CD4-positive, alpha-beta T cell treated with Interferon alpha-2 for 1 hour (primary cell): ENCODE data around the gene SDK2.
"Not testable (repeated sequence)": the region's sequence is repeated elsewhere in the genome, so short reads cannot be mapped to it uniquely, and the experiment has no call there.

Experiments used
- DNase-seq, 2 donors: peaks; one replicate each; pipeline ENCODE4 v3.0.0-alpha.2; 2020 to 2022

The SDK2 gene

DNA sequence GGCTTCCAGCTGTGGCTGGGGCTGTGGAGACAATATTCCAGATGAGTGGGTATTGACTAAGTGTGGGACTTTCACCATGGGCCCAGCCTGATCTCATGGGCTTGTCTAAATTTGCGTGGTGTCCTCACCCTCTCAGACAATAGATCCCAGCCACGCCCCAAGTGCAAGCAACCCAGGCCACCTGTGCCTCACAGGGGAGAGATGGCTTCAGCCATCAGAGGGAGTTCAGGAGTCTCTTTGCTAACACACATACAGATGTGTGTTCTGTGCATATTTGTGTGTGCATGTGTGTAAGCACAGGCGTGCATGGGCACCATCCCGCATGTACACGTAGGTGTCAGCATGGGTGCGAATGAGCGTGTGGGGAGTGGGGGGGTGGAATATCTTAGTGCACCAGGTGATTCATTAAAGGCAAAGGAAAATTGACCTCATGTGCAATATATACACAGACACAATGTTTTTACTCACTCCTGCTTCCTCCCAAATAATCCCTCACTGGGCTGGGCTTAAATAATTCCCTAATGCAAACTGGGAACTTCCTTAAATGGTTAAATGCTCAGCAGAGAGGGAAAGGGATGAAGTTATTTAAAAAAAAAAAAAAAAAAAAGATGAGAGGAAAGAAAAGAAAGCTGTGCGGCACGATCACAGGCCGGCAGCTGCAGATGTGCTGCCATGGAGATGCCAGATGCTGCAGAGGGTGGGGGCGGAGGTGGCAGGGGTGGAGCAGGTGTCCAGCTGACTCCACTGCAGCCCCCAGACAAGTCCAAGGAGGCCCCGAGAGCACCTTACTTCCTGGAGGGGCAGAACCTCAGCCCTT, 308.4 kb downstream of the SDK2 start:
- no peak for DNase-seq

DNA sequence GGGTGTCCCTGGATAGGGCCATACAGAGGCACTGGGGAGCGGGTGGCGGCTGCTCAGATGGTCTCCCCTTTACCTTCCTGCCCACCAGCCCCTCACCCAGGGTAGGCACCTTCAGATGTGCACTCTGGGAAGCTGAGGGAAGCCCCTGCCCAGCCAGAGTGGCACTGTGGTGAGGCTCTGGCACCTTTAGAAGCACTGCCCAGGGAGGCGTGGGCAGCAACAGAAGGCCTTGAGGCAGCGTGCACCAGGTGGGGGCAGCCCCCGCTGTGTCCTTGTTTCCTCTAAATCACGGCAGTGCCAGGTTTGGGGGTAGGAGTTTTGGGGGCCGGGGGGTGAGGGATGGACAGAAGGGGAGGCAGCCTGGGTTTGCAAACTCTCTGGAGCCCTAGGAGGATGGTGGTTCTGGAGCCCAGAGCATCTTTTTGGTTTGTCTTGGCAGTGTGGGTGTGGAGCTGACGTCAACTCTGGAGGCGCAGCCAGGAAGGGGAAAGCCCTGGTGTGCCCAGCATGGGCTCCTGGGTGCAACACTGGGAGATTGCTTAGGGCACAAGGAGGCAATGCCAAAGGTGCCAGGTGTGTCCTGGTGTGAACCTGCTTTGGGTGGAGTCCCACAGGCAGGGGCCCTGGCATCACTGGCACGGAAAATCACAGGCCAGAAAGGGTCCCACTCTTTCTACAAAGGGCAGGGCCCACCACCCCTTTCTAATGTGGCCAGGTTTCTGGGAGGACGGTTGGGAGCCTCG, 309.3 kb downstream of the SDK2 start:
- DNase-seq: no peak

DNA sequence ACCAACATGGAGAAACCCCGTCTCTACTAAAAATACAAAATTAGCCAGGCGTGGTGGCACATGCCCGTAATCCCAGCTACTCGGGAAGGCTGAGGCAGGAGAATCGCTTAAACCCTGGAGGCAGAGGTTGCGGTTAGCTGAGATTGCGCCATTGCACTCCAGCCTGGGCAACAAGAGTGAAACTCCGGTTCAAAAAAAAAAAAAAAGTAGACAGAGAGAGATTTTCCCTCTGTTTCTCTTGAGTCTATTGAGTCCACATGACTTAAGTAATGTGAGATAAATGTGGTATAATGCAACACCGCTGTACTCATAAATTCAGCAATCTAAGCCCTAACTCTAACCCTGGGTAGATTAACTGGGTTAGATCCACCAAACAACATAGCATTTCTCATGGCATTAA, 310.8 kb downstream of the SDK2 start:
- DNase-seq: not testable (repeated sequence)

DNA sequence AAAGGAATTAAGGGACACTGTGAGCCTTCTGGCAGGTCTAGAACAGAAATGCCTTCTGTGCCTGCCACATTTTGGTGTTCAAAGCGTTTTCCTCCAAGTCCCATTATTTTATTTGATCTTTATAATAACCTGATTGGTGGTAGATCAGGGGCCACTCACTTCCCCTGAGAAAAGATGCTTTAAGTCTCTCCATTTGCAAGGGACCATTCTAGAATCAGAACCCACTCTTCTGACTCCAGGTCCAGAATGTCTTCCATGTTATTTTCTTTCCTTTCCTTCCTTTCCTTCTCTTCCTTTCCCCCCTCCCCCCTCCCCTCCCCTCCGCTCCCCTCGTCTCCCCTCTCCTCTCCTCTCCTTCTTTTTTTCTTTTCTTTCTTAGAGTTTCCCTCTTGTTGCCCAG, 313.2 kb downstream of the SDK2 start:
- no peak for DNase-seq

DNA sequence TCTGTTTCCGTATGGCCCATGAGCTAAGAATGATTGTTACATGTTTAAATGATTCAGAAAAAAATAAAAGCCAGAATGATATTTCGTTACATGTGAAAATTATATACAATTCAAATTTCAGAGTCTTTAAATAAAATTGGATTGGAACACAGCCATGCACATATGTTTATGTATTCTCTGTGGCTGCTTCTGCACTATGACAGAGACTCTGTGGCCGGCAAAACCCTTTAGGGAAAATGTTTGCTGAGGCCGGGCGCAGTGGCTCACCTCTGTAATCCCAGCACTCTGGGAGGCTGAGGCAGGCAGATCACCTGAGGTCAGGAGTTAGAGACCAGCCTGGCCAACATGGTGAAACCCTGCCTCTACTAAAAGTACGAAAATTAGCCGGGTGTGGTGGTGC, 316.6 kb downstream of the SDK2 start:
- no peak for DNase-seq

DNA sequence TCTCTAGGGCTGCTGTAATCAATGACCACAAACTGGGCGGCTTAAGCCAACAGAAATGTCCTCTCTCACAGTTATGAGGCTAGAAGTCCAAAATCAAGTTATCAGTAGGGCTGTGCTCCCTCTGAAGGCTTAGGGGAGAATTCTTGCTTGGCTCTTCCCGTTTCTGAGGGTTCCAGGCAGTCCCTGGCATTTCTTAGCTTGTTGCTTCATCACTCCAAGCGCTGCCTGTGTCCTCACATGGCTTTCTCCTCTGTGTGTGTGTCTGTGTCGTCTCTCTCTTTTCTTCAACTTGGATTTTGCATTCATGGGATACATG, 318.8 kb downstream of the SDK2 start:
- DNase-seq: no peak

DNA sequence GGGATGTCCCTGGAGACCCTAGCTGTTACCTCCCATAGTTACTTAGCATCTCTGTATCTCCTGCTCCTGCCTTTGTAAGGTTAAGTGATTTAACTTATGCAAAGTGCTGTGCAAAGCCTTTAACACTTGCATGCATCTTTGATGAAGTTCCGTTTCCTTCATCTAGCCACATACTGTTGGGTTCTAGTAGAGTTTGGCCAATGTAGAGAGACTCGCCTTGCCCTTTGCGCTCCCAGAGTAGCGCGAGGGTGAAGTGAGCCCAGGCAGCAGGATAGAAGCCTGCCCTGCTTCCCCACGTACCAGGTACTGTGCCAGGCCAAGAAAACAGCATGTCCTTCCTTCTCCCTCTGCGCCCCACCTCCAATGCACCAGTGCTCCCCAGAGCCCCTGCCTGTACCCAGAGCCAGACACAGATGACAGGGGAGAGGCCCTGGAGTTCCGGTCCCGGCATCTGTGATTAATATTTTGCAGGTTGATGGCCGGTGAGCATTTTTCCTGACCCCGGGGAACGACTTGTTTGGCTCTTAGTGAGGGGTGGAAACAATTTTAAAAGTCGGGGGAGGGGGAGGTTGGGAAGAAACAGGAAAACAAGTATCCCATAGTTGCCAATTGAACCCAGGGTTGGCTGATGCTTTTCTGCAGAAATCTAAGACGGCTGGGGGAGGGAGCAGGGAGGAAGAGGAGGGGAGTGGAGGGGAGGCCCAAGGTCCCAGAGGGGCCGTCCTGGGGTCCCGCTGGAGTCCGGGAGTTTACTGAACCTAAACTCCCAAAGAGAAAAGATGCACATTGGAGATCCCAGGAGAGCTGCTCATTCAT, 319.3 kb downstream of the SDK2 start:
- DNase-seq: no peak

DNA sequence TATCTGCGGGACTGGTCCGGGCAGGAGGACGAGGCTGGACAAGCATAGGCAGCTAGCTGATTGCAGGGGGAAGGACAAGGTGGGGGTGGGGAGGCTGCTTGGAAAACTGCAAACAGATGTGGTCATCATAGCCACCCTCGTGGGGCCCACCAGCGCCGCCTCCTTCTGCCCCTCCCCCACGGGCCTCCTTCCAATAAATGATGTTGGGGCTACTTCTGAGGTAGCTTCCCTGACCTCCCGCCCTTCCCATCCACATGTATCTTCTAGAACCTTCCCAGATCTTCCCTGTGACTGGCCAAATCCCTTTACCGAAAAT, 320.1 kb downstream of the SDK2 start:
- no peak for DNase-seq

DNA sequence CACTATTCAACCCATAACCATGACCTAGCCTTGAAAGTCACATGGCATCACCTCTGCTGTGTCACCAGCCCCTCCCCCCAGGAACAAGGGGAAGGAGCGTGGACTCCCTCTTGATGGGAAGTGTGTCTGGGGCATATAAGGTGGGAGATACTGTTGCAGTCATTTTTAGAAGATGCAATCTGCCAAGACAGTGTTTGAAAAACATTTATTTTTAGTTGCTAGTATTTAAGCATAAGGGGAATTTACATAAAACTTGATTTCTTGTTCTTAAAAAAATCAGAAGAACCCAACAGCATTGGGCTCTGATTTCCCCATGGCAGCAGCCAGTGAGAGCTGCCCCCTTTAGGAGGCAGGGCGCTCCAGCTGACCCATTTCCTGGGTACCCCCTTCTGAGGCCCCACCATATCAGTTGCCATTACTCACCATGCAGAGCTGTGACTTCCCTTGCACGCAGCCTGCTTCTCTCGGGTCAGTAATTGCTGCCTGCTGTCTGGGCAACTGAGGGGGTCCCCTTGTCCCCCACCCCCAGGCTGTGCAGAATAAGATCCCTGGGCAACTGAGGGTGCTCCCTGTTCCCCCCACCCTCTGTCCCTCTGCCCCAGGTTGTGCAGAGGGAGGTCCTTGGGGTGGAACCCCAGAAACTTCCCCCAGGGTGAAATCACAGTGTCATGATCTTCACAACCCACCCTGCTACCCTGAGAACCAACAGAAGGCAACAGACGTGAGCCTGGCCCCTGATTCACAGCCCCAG, 320.7 kb downstream of the SDK2 start:
- no peak for DNase-seq

DNA sequence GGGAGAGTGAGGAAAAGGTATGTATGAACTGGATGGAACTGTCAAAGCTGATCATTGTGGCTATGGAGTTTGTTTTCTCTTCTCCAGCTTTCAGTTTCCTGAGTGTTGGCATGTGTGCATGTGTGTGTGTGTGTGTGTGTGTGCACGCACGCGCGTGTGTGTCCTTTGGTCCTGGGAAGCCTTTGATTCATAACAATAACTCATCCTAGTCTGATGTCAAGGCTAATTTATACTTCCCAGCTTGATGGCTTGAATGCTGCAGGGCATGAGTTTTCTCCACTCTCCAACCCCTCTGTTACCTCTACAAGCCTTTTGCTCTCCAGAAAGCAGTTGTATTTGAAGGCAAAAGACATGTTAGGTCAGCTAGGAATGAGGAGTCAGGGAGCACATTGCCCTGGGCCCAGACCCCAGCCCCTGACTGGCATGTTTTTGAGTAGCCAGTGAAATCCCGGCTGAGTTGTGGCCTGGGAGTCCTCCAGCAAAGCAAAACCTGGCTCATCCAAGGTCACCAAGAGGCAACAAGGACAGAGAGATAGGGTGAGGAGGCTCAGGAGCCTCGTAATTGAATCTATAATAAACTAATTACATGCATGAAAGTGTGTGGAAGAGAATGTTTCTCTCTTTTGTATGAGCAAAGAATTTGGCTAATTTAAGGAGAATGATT, 323.5 kb downstream of the SDK2 start:
- DNase-seq: no peak

DNA sequence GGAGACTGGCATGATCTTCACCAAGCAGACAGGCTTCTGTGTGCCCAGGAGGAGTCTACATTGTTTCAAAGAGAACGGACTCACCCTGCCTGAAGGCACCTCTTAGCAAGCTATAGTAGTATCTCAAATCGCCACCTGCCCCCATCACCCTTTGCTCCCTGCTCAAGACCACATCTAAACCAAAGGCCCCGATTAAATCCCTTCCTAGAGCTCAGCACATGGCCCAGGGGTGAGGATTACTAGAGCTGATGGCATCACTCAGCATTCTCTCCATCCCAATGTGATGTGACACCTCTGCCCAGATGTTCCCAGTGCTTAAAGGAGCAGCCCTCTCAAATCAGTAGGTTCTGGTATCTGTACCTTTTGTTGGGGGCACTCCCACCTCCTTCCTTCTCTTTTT, 324.5 kb downstream of the SDK2 start:
- no peak for DNase-seq

DNA sequence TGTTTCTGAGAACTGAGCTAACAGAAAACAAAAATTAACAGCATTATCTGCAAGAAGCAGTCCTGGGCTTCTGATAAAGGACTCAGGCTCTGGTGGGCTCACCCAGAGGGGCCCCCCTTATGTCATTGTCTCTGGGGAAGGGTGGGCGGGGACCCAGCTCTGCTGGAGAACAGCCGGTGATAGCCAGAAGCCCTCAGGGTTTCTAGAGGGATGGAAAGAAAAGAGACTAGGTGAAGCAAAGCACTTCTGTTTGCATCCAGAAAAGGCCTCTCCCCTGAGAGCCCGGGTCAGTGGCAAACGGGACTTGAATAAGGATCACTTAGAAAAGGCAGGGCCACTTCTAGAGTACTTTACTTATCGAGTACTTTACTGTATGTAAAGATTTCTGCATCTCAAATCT, 325.4 kb downstream of the SDK2 start:
- DNase-seq: no peak

DNA sequence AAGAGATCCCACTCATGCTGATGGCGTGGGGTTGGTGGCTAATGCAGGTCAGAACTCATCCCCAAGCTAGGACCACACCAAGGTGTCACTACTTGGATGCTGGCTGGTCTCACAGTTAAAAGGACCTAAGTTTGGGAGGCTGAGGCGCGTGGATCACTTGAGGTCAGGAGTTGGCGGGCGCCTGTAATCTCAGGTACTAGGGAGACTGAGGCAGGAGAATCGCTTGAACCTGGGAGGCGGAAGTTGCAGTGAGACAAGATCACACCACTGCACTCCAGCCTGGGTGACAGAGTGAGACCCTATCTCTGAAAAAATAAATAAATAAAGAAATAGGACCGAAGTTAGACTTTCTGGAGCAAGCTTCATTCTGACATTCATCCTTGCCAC, 325.8 kb downstream of the SDK2 start:
- DNase-seq: no peak

DNA sequence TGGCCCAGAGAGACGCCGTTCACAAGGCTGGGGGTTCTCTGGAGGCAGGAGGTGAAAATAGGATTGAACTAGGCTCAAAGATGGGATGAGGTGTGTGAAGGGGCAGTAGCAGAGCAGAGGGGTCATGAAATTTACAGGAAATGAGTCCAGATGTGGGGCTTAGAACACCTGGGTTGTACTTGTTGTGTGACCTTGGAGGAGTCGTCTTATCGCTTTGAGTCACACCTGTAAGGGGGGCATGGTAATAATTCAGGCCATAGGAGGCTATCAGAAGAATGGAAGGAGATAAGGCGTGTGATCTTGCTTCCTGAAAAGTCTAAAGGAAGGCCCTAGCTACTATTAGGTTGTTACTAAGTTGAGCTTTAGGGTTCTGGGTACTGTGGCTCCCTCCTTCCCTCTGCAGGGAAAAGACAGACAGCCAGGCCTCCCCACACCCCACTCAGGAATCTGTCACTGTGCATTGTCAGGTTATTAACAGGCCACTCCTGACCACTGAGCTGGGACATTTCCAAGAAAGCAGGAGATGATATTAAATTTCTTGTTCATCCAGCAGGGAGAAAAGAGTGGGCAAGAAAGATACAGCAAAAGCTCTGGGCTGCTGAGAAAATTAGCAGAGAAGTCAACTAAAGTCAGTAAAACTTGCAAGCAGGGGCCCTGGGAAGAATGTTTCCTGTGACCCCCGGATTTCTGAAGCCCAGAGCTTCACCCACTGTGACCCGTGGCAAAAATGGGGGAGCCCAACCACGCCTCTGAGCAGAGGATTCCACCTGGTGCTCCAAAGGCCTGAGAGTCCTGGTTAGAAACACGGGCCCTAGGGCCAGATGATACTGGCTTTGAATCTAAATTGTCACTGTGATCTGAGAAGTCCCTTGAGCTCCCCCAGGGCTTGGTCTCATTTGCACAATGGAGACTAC, 326.5 kb downstream of the SDK2 start:
- DNase-seq: no peak

DNA sequence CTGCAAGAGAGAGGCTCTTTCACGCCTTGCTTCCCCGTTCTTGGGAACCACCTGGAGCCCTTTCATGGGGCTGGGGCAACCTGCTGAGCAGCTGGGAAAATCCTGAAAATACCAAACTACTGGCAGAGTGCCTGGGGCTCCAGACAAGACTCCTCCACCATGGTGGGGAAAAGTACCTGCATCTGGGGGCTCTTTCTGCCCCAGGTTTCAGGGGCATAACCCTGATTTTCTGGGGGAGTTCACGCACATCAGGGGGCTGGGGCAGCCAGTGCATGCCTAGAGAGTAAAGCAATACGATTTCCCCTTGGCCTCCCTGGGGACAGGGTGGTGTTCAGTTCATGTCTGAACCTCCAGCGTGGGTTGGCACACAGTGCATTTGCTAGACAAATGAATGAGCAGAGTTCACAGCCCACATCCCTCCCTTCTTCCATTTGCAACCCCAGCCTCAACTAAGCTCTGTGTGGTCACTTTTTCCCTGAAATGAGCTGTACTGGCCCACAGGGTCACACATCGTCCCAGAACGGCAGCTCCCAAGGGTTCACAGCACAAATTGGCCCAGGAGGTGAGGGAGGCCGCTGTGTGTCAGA, 327.2 kb downstream of the SDK2 start:
- DNase-seq: no peak

DNA sequence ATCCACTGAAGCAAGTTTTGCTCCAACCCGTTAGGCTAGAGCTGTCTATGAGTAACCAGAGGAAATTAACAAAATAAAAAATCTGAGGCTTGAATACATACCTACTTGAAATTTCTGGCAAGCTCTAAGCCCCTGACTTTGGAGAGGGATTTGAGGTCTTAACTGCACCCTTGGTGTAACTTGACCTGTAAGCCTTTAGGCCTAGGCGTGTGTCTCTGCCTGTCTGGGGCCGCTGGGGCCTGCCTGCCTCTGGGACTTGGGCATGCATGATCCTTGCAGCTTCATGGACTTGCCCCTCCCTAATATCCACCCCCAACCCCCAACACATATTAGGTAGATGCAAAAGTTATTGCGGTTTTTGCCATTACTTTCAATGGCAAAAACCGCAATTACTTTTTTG, 328.8 kb downstream of the SDK2 start:
- DNase-seq: no peak

DNA sequence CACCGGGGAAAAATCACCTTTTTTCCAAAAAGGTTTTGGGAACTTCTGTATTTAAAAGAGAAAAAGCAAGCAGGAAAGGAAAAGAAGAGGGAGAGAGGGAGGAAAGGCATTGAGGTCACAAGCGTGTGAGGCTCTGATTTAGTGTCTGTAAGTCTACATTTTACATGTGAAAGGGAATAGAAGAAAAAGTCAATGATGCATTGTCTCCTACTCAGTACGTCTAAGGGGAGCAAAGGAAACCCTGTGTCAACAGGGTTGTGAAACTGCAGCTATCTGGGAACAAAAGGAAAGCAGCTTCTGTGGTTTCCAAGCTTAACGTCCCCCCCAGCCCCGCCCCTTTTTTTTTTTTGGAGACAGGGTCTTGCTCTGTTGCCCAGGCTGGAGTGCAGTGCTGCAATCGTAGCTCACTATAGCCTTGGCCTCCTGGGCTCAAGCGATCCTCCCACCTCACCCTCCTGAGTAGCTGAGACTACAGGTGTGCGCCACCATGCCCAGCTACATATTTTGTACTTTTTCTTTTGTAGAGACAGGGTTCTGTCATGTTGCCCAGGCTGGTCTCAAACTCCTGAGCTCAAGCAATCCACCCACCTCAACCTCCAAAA, 330.6 kb downstream of the SDK2 start:
- DNase-seq: no peak

DNA sequence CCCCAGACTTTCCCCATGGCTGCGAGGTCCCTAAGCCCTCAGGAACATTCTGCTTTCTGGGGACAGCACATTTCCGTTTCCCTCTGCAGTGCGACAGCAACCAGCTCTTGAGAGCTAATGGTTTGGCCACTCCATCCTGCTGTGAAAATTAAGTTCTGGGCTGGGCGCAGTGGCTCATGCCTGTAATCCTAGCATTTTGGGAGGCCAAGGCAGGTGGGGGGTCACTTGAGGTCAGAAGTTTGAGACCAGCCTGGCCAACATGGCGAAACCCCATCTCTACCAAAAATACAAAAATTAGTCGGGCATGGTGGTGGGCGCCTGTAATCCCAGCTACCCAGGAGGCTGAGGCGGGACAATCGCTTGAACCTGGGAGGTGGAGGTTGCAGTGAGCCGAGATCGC, 331.4 kb downstream of the SDK2 start:
- not testable (repeated sequence) for DNase-seq

DNA sequence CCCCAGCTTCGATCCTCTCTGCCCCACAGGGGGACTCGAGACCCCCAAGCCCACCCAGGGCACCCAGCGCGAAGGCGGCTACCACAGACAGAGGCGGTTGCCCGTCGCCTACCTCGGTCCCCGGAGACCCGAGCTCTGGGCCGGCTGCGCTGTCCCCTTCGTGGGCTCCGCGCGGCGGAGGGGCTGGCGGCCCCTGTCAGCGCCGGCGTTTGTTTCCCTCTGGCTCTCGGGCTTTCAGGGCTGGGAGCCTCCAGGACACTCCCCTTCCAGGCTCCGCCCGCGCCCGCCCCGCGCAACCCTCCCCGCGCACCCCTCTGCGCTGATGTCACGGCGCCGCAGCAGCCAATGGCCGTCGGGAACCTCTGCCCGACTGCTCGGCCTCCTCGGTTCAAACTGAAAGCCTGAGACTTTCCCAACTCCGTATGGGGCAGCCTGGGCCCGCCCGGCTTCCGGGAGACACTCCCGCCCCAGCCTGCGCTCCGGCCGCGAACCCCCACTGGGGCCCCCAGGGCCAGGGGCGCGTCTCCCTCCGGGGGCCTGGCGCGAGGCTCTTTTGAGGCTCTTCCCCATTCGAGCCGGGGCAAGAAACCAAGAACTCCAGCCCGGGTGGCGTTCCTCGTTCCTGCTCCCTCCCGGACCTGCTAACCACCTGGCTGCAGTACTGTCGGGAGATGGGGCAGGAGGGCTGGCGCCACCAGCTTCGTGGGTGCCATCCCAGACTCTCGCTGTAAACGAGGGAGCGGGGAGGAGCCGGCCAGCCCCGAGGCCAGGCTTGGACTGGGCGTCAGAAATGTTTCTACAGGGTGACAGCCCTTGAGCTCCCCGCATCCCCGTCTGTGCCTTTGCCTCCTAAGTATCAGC, 332.2 kb downstream of the SDK2 start, which contains the start of gene CDC42EP4:
CDC42EP4 (minus strand) TSS at position 221 of the 861 bp plus-strand sequence. CDS start 25,501 bp downstream, outside the sequence.
- DNase-seq: peak; percentile 81 to 88

DNA sequence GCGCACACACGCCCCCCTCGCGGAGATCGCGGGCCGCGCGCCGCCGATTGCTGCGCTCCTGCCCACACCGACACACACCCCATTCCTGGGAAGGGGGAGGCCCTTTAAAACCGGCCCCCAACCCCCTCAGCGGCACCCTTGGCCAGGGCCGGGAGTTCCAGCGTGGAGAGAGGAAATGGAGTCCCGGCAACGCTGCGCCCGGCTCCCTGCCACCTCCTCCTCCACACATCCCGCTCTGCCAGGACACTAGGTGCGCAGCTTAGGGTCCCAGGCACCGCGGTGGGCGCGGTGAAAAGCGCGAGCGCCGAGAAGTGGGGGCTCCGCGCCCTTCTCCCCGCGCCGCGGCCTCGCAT, 332.8 kb downstream of the SDK2 start:
- DNase-seq: no peak
